RPMI7951 (cell line): Measurements from ENCODE around the gene WNT4. TPM values are rescaled to one million over a fixed set of nuclear protein-coding genes. Genes with fewer than 3 reads are reported as not detected.

ENCODE experiments used
- DNase-seq: peaks from one replicate; pipeline ENCODE4 v3.0.0-alpha.2; 2012; ENCODE audit warnings: low read depth
- total RNA-seq: library from RNA; depleted of rRNA; stranded (reverse); fragments of >200 nt; shearing (Covaris generic); gene quantifications from 2 replicates; pipeline ENCODE4 v1.2.3, GENCODE V29; 2014; rRNA removed

WNT4 gene
- not detected in 2 replicates for total RNA-seq

DNA sequence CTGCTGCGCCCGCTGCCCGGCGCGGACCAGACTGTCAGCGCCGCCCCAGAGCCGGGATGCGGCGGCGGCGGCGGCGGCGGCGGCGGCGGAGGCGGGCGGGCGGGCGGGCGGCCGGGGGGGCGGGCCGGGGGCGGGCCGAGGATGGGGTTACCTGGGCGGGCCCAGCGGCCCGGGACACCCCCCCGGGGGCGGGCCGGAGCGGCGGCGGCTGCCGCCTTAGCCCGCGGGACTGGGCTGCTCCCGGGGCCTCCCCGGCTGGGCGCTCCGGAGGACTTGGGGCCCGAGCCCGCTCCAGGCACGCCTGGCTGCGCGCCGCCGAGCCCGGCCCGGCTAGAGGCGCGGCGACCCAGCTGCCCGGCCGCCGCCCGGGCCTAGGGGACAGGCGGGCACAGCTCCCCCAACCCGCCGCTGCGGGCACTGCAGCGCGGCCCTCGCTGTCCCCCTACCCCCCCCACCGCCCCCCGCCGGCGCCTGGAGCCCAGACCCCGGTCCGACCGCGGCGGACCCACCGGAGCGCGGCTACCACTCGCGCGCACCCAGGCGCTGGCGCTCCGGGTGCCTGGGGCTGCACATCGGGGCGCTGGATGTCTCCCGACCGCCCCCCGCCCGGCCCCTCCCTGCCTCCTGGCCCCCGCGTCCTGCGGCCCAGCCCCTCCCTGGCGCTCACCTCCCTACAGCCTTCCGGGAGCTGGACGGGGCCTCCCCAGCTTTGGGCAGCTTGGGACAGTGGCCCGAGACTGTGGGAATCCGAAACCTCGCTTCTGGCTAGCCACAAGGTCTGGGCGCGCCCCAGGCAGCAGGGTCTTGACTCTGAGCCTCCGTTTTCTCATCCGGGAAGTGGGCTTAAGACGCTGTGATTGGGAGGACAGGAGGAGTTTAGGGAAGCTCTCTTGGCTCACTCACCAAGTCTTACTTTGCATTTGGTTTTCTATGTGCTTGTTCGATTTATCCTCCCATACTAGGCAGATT is at the start of gene WNT4:
WNT4 (minus strand) TSS at position 33 of the 969 bp plus-strand sequence. CDS start 175 bp downstream, outside the sequence.
- peak; percentile 54 for DNase-seq

DNA sequence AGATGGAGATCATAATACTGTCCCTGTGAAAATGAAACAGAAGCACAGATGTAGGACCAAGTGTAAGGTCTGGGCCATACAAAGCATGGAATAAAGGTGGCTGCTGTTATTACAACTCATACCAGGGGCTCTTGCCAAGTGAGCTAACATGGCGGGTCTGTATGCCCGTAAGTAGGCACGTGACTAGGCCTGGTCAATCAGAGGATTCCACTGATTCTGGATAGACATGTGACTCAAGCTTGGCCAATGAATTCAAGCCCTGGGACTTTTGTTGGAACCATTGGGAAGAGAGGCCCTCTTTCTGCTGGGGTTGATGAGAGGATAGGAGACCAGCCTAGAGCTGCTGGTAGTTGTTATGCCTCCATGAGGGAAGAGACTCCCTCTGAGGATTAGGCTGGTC is 47.8 kb upstream of the WNT4 start:
- no peak for DNase-seq

DNA sequence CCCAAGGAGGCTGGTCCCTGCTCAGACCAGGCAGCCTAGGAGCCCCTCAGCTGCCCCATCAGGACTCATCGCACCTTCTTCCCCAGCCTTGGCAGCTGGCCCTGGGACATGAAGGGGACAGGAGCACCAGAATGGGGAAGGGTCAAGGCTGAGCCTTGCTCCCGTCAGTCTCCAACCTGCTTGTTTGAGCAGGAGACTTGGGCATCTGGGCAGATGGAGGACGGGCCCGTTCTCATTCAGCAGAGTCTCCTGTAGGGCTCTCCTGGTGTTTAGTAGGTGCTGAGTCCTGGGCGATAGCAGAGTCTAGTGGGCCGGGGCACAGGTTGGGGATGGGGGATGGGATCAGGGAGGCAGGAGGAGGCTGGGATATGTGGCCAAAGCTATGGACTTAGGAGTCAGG is 47.4 kb upstream of the WNT4 start:
- DNase-seq: no peak

DNA sequence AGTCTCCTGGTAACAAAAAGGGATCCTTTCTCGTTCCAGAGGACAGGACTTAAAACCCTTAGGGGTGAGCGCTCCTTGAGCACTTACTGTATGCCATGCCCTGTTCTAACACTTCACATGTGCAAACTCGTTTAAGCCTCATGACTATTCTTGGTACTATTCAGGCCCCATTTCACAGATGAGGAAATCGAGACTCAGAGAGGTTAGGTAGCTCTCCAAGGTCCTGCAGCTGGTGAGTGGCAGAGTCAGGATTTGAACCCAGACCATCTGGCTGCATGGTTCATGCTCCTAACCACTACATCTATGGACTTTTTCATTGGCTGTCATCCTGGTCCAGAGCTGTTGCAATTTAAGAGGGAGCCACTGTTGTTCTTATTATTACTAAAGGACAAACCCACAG is 46.7 kb upstream of the WNT4 start:
- DNase-seq: no peak

- no peak for DNase-seq
Measured at GRCh38 chr1:22188914-22189313, 46.0 kb upstream of the WNT4 start.

DNA sequence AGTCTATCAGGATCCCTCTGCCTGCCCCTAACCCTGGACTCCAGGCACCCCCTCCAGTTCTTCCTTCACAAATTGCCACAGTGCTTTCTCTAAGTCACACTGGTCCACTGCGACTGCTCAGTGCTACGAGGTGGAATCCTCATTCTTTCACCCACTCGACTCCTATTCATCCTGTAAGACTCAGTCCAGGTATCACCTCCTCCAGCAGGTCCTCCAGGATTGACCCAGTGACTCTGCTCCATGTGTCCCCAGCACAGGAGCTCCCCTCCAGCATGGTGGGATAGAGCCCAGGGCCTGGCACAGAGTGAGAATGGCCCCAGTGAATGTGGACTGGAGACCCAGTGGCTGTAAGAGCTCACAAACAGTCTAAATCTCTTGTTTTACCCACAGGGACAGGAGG is 45.5 kb upstream of the WNT4 start:
- DNase-seq: no peak

DNA sequence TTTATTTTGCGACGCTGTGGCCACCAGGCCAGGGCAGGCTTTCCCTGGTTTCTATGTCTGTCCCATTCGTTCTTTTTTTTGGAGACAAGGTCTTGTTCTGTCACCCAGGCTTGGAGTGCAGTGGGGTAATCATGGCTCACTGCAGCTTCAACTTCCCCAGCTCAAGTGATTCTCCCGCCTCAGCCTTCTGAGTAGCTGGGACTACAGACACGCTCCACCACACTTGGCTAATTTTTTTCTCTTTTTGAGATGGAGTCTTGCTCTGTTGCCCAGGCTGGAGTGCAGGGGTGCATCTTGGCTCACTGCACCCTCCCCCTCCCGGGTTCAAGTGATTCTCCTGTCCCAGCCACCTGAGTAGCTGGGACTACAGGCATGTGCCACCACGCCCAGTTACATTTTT is 43.4 kb upstream of the WNT4 start:
- DNase-seq: no peak

DNA sequence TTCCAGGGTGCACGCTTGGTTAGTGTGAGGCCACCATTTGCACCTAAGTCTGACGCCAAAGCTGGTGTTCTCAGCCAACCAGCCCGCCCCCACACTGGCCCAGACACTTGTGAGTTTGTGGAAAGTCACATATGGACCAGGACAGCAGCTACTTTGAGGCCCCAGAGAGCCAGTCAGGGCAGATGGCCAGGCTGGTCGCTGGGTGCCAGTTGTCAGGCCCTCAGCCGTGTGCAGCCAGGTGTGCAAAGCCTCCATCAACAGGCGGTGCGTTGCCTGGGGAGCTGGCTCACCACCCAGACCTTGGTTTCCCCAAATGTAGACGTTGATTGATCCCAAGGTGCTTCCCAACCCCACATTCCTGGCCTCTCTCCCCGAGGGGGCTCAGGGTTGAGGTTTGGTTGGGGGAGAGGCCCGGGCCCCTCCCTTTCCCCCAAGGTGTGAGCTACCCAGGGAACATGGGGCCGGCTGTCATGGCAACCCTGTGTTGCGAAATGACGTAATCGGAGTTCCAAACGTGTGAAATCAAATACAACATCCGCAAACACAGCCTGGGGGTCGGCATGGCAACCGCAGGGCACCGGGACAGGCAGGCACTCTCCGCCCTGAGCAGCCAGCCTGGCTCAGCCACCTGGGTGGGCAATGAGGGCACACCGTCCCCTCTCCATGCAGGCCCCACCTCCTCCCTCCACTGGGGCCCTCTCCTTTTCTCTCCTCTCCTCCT is 42.2 kb upstream of the WNT4 start:
- DNase-seq: peak; percentile 24

DNA sequence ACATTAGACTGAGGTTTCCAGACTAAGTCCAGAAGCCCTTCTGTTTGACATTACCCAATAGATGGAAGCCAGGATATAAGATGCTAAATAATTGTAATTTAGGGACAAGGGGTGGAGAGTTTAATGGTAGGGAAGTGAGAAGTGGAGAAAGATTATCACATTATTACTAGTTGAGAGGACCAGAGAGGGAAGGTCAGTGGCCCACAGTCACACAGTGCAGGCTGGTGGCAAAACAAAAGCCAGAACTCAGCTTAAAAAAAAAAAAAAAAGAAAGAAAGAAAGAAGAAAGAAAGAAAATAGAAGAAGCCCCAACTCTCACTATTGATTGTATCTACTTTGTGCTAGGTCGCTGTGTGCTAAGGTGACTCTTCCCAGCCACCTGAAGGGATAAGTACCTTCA is 41.6 kb upstream of the WNT4 start:
- DNase-seq: no peak

- DNase-seq: no peak
Measured at GRCh38 chr1:22182715-22183114, 39.8 kb upstream of the WNT4 start.

DNA sequence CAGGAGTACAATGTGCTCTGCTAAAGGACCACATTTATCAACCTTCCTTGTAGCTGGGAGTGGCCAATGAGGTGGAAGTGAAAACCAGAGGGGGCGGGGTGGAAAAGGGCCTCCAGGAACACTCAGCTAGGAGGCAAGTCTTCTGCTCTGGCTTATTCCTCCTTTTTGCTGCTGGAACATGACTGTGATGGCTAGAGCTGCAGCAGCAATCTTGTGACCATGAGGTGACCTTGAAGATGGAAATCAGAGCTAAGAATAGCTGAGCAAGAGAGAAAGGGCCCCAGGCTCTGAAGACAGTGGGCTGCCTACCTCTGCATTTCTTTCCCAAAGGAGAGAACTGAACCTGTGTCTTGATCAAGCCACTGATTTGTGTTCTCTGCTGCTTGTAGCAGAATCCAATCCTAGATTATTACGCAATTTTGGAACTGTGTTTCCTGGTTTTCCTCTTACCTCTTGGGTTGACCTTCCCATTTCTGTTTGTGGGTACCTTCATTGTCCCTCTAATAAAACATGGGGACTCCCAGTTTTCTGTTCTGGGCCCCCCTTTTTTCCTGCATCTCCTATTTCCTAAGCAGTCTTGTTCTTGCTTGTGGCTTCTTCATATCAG is 36.4 kb upstream of the WNT4 start:
- DNase-seq: no peak

GRCh38 chr1:22177354-22178003 is 34.6 kb upstream of the WNT4 start:
- DNase-seq: no peak

- no peak for DNase-seq
Measured at GRCh38 chr1:22176258-22176657, 33.4 kb upstream of the WNT4 start.

GRCh38 chr1:22174446-22175220 is 31.7 kb upstream of the WNT4 start:
- no peak for DNase-seq

GRCh38 chr1:22171951-22172715 is 29.2 kb upstream of the WNT4 start:
- no peak for DNase-seq

- no peak for DNase-seq
Measured at GRCh38 chr1:22169816-22170215, 26.9 kb upstream of the WNT4 start.

- DNase-seq: no peak
Measured at GRCh38 chr1:22168412-22168973, 25.6 kb upstream of the WNT4 start.

GRCh38 chr1:22166439-22166838 is 23.5 kb upstream of the WNT4 start:
- DNase-seq: no peak

DNA sequence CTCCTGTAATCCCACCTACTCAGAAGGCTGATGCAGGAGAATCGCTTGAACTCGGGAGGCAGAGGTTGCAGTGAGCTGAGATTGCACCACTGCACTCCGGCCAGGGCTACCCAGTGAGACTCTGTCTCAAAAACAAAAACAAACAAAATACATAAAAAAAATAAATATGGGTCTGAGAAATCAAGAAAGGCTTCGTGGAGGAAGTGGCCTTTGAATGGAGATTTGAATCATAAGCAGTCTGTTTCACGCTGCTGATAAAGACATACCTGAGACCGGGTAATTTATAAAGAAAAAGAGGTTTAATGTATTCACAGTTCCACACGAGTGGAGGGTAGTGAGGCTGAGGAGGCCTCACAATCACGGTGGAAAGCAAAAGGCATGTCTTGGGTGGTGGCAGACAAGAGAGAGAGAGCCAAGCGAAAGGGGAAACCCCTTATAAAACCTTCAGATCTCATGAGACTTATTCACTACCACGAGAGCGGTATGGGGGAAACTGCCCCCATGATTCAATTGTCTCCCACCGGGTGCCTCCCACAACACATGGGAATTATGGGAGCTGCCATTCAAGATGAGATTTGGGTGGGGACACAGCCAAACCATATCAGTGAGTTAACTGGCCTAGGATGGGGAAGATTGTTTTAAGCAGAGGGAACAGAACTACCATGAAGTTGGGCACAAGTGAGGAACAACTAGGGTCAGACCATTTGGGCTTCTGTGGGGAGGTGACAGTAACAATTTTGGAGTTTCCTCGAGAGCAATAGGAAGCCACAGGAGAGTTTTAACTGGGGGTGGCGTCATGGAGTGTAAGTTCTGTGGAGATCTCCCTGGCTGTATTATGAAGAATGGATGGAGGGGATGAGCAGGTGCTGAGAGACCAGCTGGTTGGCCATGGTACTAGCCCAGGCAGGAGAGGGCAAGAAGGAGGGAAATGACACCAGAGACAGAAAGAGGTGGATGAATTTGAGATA is 22.2 kb upstream of the WNT4 start:
- DNase-seq: no peak
